D721Med (cell line): ENCODE measurements around the gene IGSF22.
A peak's percentile ranks its signal among the peaks of the same experiment; 100 is the strongest.

Experiments used
- DNase-seq: peaks from one replicate; pipeline ENCODE4 v3.0.0; 2011; ENCODE audit warnings: low spot score; ENCODE audit not compliant: insufficient read length
- FAIRE-seq: peaks from 2 replicates; lab custom pipeline; 2011; peaks lifted over from hg19 to GRCh38; lab: Jason Lieb, UNC
- TF ChIP-seq, protein P1 (sequence below): IDR thresholded peaks from 2 replicates; pipeline ENCODE4 v1.5.1; 2012; ENCODE audit warnings: mild to moderate bottlenecking, control low read depth; ENCODE audit not compliant: insufficient read depth; ENCODE audit errors: missing control alignments

IGSF22 gene

GRCh38 chr11:18700872-18701271 is 25.1 kb downstream of the IGSF22 start:
- DNase-seq (no peak), FAIRE-seq (no peak)
- TF ChIP-seq, protein P1, sequence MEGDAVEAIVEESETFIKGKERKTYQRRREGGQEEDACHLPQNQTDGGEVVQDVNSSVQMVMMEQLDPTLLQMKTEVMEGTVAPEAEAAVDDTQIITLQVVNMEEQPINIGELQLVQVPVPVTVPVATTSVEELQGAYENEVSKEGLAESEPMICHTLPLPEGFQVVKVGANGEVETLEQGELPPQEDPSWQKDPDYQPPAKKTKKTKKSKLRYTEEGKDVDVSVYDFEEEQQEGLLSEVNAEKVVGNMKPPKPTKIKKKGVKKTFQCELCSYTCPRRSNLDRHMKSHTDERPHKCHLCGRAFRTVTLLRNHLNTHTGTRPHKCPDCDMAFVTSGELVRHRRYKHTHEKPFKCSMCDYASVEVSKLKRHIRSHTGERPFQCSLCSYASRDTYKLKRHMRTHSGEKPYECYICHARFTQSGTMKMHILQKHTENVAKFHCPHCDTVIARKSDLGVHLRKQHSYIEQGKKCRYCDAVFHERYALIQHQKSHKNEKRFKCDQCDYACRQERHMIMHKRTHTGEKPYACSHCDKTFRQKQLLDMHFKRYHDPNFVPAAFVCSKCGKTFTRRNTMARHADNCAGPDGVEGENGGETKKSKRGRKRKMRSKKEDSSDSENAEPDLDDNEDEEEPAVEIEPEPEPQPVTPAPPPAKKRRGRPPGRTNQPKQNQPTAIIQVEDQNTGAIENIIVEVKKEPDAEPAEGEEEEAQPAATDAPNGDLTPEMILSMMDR = no peak

- DNase-seq (no peak), FAIRE-seq (no peak)
- TF ChIP-seq, protein P1 = no peak
These were observed 25.6 kb downstream of the IGSF22 start for GRCh38 chr11:18700375-18700774.

DNA sequence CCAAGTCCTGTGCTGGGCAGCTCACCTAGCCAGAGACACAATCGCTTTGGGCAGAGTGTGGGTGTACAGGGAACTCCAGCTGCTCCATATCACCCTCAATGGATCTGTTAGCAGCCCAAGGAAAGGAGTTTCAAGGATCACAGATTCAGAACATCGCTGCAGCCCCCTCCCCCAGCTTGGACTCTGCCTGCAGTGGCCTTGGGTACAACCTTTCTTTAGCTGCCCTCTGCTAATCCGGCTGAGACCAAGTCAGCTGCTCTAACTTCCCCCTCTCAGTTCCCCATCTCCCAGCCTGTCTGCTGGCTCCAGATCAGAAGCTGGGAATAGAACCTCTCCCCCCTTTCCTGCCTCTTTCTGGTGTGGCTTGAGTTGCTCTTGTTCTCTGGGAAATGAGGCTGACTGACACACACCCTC is 26.1 kb downstream of the IGSF22 start:
- no peak for DNase-seq
- no peak for FAIRE-seq
- TF ChIP-seq, protein P1 = no peak

GRCh38 chr11:18699269-18699596 is 26.8 kb downstream of the IGSF22 start:
- no peak for DNase-seq
- TF ChIP-seq, protein P1 = no peak
- no peak for FAIRE-seq

GRCh38 chr11:18698341-18699268 is 27.4 kb downstream of the IGSF22 start, which contains the start of gene TMEM86A:
TSS of gene TMEM86A (plus strand) at chr11:18698779. CDS start at chr11:18698887, 108 bp downstream.
- FAIRE-seq (peak; percentile 48), DNase-seq (peak; percentile 82)
- TF ChIP-seq, protein P1 = no peak

- no peak for DNase-seq
- no peak for FAIRE-seq
- TF ChIP-seq, protein P1 = no peak
These were observed 28.4 kb downstream of the IGSF22 start for GRCh38 chr11:18697576-18697975.
